Parathyroid adenoma (tissue), 2 donors: ENCODE data around the gene EFHC1.

ENCODE experiments used
- H2AFZ ChIP-seq: fragments of 300-600 bp; sonication (generic); one replicate; pipeline ENCODE4 v1.7.0; 2017; ENCODE audit warnings: antibody characterized with exemption, mild to moderate bottlenecking
- H3K27ac ChIP-seq: fragments of 300-600 bp; sonication (generic); one replicate; pipeline ENCODE4 v1.7.0; 2017
- H3K27me3 ChIP-seq: fragments of 300-600 bp; sonication (generic); one replicate; pipeline ENCODE4 v1.7.0; 2017; ENCODE audit warnings: low read length; ENCODE audit not compliant: control insufficient read depth, insufficient read depth
- H3K36me3 ChIP-seq: fragments of 300-600 bp; sonication (generic); one replicate; pipeline ENCODE4 v1.7.0; 2017; ENCODE audit warnings: low read length; ENCODE audit not compliant: control insufficient read depth, insufficient read depth
- H3K4me1 ChIP-seq: fragments of 300-600 bp; sonication (generic); one replicate; pipeline ENCODE4 v1.7.0; 2017; ENCODE audit warnings: control low read depth
- H3K4me2 ChIP-seq: fragments of 300-600 bp; sonication (generic); one replicate; pipeline ENCODE4 v1.7.0; 2017; ENCODE audit warnings: low read length
- H3K4me3 ChIP-seq: fragments of 300-600 bp; sonication (generic); one replicate; pipeline ENCODE4 v1.7.0; 2017; ENCODE audit warnings: low read depth, low read length
- H3K79me2 ChIP-seq: fragments of 300-600 bp; sonication (generic); one replicate; pipeline ENCODE4 v1.7.0; 2017; ENCODE audit warnings: control low read depth
- H3K9ac ChIP-seq: fragments of 300-600 bp; sonication (generic); one replicate; pipeline ENCODE4 v1.7.0; 2017; ENCODE audit warnings: mild to moderate bottlenecking
- H3K9me3 ChIP-seq: fragments of 300-600 bp; sonication (generic); one replicate; pipeline ENCODE4 v1.7.0; 2017; ENCODE audit warnings: low read length; ENCODE audit not compliant: control insufficient read depth
- CTCF ChIP-seq: fragments of 300-600 bp; sonication (generic); IDR thresholded peaks from one replicate; pipeline ENCODE4 v1.7.0; 2017; ENCODE audit warnings: antibody characterized with exemption, mild to moderate bottlenecking
- donor health status: primary hyperparathyroidism.

The EFHC1 gene

GRCh38 chr6:52550870-52551269, 130.7 kb downstream of the EFHC1 start:
- Histone ChIP-seq H3K27ac (no peak overlapping the region), H3K9ac (no peak overlapping the region), H3K4me1 (peaks cover 6% of the 10 kb centered on the region), H3K36me3 (no peaks in the 10 kb centered on the region), H3K4me3 (no peak overlapping the region), H3K27me3 (no peaks in the 10 kb centered on the region), H3K9me3 (no peaks in the 10 kb centered on the region), H2AFZ (no peak overlapping the region), H3K79me2 (peaks cover 14% of the 10 kb centered on the region), H3K4me2 (no peak overlapping the region)
- TF ChIP-seq CTCF: no peak

GRCh38 chr6:52551483-52552277, 131.5 kb downstream of the EFHC1 start:
- H3K9ac ChIP-seq: no peak overlapping the region
- no peak overlapping the region for H3K4me3 ChIP-seq
- H3K79me2 ChIP-seq: peaks cover 12% of the 10 kb centered on the region
- no peaks in the 10 kb centered on the region for H3K27me3 ChIP-seq
- H3K27ac ChIP-seq: no peak overlapping the region
- H3K36me3 ChIP-seq: no peaks in the 10 kb centered on the region
- H3K4me1 ChIP-seq: peaks cover 6% of the 10 kb centered on the region
- no peak overlapping the region for H2AFZ ChIP-seq
- TF ChIP-seq CTCF: no peak
- H3K4me2 ChIP-seq: no peak overlapping the region
- H3K9me3 ChIP-seq: no peaks in the 10 kb centered on the region

GRCh38 chr6:52552278-52552643, 132.1 kb downstream of the EFHC1 start:
- Histone ChIP-seq H3K79me2 (peaks cover 7% of the 10 kb centered on the region), H3K4me3 (no peak overlapping the region), H3K4me1 (peaks cover 6% of the 10 kb centered on the region), H3K27me3 (no peaks in the 10 kb centered on the region), H2AFZ (no peak overlapping the region), H3K9ac (no peak overlapping the region), H3K9me3 (no peaks in the 10 kb centered on the region), H3K27ac (no peak overlapping the region), H3K36me3 (no peaks in the 10 kb centered on the region), H3K4me2 (no peak overlapping the region)
- TF ChIP-seq CTCF: no peak

GRCh38 chr6:52553158-52553557, 133.0 kb downstream of the EFHC1 start:
- peaks cover 6% of the 10 kb centered on the region for H3K4me1 ChIP-seq
- H3K9me3 ChIP-seq: no peaks in the 10 kb centered on the region
- H3K36me3 ChIP-seq: no peaks in the 10 kb centered on the region
- H3K4me3 ChIP-seq: no peak overlapping the region
- no peak for TF ChIP-seq CTCF
- H3K27ac ChIP-seq: no peak overlapping the region
- peaks cover 5% of the 10 kb centered on the region for H3K79me2 ChIP-seq
- H3K4me2 ChIP-seq: no peak overlapping the region
- H3K27me3 ChIP-seq: no peaks in the 10 kb centered on the region
- no peak overlapping the region for H2AFZ ChIP-seq
- H3K9ac ChIP-seq: no peak overlapping the region

GRCh38 chr6:52553719-52554118, 133.6 kb downstream of the EFHC1 start:
- no peak overlapping the region for H2AFZ ChIP-seq
- peaks cover under 1% of the 10 kb centered on the region for H3K79me2 ChIP-seq
- H3K36me3 ChIP-seq: no peaks in the 10 kb centered on the region
- no peaks in the 10 kb centered on the region for H3K9me3 ChIP-seq
- H3K4me3 ChIP-seq: no peak overlapping the region
- H3K27me3 ChIP-seq: no peaks in the 10 kb centered on the region
- TF ChIP-seq CTCF: no peak
- H3K4me1 ChIP-seq: peaks cover 6% of the 10 kb centered on the region
- H3K9ac ChIP-seq: no peak overlapping the region
- no peak overlapping the region for H3K4me2 ChIP-seq
- H3K27ac ChIP-seq: no peak overlapping the region
